22Rv1 (cell line): ENCODE results near the gene LRCH3.
A peak's percentile ranks its signal among the peaks of the same experiment; 100 is the strongest.

Experiments used
- ZFX ChIP-seq: fragments of 450-650 bp; IDR thresholded peaks from 2 replicates; pipeline ENCODE4 v1.6.1; 2017; ENCODE audit warnings: antibody characterized with exemption, borderline replicate concordance
- TF ChIP-seq, protein P1 (sequence below): fragments of 450-650 bp; IDR thresholded peaks from 2 replicates; pipeline ENCODE4 v1.5.1; 2017; ENCODE audit warnings: mild to moderate bottlenecking

DNA sequence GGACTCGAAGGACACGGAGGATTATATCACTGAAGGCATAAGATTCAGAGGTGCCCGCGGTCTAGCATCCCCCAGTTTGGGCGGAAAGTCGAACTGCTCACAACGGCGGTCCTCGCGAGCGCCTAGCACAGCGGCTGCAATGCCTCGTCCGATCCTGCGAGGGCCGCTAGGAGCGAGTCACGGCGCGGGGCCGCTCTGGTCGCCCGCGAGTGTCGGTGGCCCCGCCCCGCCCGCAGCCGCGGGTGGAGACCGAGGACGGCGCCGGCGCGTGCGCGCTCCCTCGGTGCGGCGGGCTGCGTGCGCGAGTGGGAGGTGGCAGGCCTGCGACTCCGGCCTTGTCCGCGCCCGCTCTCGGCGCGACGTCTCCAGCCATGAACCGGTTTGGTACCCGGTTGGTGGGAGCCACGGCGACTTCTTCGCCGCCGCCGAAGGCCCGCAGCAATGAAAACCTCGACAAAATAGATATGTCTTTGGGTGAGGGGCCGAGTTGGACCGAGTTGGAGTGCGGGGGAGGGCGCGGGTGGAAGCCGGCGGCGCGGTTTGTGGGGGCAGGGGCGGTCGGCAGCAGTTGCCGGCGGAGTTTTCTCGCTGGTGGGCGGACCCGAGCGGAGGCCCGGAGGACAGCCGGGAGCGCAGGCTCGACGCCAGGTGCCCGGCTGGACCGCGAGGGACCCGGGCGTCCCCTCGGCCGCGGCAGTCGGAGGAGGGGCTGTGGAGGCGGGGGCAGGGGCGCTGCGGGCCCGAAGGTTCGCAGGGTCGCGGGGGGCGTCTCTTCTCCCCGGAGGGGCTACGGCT lies 41.3 kb upstream of the LRCH3 start, which contains the start of gene FYTTD1:
- TF ChIP-seq, protein P1, sequence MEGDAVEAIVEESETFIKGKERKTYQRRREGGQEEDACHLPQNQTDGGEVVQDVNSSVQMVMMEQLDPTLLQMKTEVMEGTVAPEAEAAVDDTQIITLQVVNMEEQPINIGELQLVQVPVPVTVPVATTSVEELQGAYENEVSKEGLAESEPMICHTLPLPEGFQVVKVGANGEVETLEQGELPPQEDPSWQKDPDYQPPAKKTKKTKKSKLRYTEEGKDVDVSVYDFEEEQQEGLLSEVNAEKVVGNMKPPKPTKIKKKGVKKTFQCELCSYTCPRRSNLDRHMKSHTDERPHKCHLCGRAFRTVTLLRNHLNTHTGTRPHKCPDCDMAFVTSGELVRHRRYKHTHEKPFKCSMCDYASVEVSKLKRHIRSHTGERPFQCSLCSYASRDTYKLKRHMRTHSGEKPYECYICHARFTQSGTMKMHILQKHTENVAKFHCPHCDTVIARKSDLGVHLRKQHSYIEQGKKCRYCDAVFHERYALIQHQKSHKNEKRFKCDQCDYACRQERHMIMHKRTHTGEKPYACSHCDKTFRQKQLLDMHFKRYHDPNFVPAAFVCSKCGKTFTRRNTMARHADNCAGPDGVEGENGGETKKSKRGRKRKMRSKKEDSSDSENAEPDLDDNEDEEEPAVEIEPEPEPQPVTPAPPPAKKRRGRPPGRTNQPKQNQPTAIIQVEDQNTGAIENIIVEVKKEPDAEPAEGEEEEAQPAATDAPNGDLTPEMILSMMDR, result peak; percentile 74
- TF ChIP-seq ZFX, result no peak
